HG03103 (cell line): ENCODE measurements around the gene PFKM.
"Not testable (repeated sequence)": the region's sequence is repeated elsewhere in the genome, so short reads cannot be mapped to it uniquely, and the experiment has no call there.

Source experiments
- ATAC-seq: cut with Tn5 transposase; IDR thresholded peaks from one replicate; pipeline ENCODE4 v1.9.1; 2021; ENCODE audit warnings: low read depth; ENCODE audit not compliant: unreplicated experiment

PFKM gene

DNA sequence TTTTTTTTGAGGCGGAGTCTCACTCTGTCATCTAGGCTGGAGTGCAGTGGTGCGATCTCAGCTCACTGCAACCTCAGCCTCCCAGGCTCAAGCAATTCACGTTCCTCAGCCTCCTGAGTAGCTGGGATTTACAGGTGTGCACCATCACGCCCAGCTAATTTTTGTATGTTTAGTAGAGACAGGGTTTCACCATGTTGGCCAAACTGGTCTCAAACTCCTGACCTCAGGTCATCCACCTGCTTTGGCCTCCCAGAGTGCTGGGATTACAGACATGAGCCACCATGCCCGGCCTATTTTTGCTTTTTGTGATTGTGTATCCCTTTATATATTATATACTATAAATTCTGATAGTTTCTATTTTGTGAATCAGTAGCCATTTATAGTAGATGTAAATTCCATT lies 36.6 kb downstream of the PFKM start:
- ATAC-seq = not testable (repeated sequence)

DNA sequence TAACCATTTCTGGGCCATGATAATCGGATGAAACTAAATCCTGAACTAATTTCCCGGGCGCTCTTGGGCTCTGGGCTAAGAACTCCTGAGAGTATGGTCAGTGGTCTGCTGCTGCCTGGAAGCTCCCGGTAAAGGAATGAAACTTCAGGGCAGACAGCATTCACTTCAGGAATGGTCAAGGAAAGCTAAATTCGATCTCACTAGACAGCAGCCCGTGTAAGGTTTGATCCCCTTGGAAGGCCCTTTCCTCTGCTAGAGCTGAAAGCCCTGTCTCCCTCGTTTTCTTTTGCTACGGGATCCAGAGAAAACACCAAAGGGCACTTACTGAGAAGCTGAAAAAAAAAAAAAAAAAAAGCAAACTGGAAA lies 37.5 kb downstream of the PFKM start:
- ATAC-seq = no peak

DNA sequence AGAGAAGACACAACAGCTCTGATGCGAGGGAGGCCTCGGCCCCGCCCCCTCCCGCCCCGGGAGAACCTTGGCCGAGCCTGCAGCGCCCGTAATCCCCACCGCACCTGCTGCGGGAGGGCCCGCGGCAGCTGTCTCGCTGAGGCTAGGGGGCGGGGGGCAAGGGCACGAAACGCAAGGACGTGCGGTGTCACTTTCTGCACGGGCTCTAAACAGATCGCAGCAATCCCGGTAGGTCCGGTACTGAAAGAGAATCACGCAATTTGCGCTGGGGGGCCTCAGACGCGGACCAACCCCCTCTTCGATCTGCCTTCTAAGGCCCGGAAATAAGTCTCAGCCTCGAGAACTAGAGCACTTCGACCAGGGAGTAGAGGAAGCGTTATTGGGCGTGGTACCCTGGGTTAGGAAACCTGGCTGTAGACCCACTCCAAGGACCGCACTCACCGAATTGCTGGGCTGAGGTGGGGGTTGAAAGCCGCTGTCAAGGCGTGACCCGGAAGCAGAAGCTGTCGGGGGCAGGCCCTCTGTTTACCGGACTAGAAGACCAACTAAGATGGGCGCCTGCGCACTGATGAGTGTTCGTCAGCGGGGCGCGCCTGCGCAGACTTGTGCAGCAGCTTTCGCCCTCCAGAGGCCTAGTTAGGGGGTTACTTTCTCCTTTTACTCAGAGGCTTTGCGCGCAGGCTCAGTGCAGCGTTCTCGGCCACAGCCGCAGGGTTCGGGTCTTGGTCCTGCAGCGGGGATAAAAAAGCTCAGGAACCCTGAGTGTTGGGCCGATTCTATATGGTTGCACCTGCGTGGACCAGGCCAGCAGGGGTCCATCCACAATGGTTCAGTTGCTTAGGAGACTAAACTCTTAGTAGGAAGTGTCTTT lies 38.1 kb downstream of the PFKM start, which contains the start of gene ASB8:
TSS of gene ASB8 (minus strand) at position 498 of the 871 bp plus-strand sequence. CDS start 4,019 bp downstream, outside the sequence.
- peak; percentile 87 for ATAC-seq

DNA sequence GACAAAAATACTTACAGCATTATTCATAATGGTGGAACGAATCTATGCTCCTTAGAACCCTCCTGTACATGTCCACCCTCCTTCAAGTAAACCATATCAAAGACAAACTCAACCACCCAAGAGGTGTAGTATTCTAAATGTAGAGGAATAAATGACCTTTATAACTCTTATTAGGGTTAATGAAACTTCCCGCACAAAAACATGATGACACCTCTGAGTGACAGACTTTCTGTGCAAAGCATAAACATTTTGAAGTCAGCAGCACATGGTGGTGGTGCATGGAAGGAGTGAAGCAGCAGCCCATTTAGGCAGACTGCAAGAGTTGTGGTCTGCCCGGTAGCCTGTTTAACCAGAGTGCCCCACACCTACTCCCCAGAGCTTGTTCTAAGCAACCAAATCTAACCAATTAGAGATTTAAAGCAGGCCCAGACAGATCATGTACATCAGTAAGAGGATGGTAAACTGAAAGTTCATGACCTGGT lies 38.8 kb downstream of the PFKM start:
- no peak for ATAC-seq

- ATAC-seq = no peak
Measured at GRCh38 chr12:48160046-48160445, 40.9 kb downstream of the PFKM start.

DNA sequence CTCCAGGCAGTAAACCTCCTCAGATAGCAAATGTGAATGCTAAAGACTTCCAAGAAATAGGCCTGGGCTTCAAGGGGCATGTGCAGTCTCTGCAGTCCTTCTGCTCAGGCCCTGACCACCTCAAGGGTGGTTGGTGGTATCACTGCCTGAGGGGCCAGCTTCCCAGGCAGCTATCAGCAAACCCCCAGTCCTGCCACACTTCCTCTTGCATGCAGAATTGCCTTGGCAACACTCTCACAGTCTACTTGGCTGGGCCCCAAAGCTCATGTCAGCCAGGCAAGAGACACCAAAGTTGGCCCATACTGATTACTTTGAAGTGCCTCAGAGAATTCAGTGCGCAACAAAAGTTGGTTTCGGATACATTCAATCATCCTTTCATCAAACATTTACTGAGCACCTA lies 41.6 kb downstream of the PFKM start:
- no peak for ATAC-seq

- no peak for ATAC-seq
Measured at GRCh38 chr12:48163150-48163747, 44.1 kb downstream of the PFKM start.

DNA sequence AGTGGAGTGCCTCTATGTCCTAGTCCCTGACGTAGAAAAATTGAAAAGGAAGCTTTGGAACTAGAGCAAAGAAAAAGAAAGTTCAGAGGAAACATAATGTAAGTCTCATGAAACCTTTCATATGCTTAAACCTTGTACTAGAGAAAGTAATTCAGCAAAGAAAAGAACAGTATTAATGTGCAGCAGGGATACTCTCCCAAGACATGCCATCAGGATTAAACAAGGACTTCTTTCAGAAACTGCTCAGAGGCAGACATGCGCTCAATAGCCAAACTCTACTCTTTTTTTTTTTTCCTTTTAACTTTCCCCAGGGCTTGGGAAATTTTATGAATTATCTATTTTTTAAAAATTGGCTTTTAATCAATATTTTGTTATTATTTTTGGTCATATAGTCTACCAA lies 45.3 kb downstream of the PFKM start:
- ATAC-seq = no peak

- no peak for ATAC-seq
Measured at GRCh38 chr12:48165089-48165981, 46.2 kb downstream of the PFKM start.

DNA sequence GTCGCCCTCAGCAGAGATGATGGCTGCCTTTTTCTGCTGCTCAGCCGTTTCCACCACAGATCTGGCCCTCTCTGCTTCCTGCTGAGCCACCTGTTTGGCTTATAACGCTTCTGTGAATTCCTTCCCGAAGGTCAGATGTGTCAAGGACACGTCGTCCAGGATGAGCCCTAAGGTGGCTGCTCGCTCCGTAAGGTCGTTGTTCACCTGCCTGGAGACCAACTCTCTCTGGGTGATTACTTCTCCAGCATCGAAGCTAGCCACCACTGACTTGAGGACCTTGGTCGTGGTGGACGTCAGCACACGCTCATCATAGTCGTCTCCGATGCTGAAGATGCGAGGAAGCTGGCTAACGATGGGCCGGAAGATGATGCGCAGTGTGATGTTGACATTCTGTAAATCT lies 49.8 kb downstream of the PFKM start:
- ATAC-seq = no peak

- no peak for ATAC-seq
Measured at GRCh38 chr12:48175613-48176416, 56.7 kb downstream of the PFKM start.

DNA sequence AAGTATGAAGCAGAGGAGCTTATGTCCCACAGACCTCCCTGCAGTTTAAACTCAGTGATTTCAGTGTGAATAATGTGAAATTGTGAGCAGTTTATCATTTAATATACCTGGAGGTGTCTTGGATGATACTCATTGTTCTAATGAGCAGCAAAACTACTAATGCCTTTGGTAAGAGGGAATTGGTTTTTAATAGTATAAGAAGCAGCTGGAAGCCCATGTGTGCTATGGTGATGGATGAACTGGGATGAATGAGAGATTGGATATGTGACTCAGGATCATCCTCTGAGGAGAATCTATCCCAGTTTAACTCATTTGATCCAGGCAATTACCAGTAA lies 57.2 kb downstream of the PFKM start:
- ATAC-seq = no peak

GRCh38 chr12:48177982-48178381 lies 58.8 kb downstream of the PFKM start:
- ATAC-seq = no peak

DNA sequence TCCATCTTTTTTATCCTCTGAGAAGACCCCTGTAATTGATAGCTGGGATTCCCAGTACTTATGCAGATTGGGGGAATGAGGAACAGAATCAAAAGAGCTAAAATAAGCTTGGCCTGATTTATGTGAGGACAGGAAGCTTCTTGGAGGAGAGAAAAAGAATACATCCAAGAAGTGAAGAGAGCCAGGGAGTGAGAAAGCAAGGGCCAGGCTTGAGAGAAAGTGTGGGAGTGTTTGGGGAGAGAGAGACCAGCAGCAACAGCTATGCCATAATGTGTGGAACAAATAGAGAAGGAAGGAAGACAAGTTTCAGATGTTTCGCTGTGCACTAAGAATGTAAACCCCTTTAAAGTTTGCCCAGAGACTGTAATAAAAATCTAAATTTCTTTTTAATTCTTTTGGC lies 60.3 kb downstream of the PFKM start:
- no peak for ATAC-seq

- ATAC-seq = no peak
Measured at GRCh38 chr12:48180424-48180823, 61.3 kb downstream of the PFKM start.

- no peak for ATAC-seq
Measured at GRCh38 chr12:48180857-48181495, 61.8 kb downstream of the PFKM start.

DNA sequence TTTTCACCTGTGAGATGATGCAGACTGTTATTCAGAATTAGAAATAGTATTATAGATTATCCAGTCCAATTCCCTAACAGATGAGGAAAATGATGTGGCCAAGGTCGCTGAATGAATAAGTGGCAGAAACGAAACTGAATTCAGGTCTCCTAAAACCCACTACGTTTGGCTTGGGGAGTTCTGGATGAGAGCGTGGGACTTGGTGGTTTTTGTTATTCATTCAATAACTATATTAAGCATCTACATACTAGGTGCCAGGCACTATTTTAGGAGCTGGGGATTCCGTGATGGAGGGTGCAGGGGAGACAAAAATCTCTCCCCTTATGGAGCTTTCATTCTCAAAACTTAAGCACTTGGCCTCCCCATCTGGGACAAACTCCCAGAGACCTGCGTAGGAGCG lies 63.5 kb downstream of the PFKM start:
- no peak for ATAC-seq

GRCh38 chr12:48183091-48183875 lies 64.1 kb downstream of the PFKM start, which contains the start of gene CCDC184:
Gene CCDC184, plus strand, starts transcription at chr12:48183644. Its CDS starts 479 bp downstream, at chr12:48184123.
- peak; percentile 50 for ATAC-seq
